ENCODE data around the gene REST.

DNA sequence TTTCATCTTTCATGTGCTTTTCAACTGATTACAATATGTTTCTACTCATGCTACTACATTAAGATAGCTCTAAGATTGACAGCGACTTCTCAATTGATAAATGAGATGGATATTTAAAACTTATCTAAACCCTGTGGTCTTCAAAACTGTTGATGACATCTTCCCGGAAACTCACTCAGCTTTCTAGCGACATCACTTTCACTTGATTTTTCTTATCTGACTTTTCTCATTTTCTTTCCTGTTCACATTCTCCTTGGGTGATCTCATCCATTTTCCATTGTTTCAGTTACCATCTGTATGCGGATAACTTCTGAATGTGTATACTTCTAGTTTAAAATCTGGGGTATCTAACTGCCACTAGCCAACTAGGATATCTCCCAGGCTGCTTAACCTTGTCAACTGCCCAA lies 74.1 kb downstream of the REST start:
- TF ChIP-seq POLR2A (IDR thresholded peaks at IDR 0.05; ENCODE audit: low read depth, low read length) (no peak), TAF1 (IDR thresholded peaks at IDR 0.05; ENCODE audit: borderline replicate concordance, low read depth, low read length) (no peak), POLR2AphosphoS5 (IDR thresholded peaks at IDR 0.05; ENCODE audit: low read depth, low read length) (no peak)
